ENCODE measurements around the gene MEDAG.
A peak's percentile ranks its signal among the peaks of the same experiment; 100 is the strongest.
"Not testable (repeated sequence)": the region's sequence is repeated elsewhere in the genome, so short reads cannot be mapped to it uniquely, and the experiment has no call there.

The MEDAG gene

DNA sequence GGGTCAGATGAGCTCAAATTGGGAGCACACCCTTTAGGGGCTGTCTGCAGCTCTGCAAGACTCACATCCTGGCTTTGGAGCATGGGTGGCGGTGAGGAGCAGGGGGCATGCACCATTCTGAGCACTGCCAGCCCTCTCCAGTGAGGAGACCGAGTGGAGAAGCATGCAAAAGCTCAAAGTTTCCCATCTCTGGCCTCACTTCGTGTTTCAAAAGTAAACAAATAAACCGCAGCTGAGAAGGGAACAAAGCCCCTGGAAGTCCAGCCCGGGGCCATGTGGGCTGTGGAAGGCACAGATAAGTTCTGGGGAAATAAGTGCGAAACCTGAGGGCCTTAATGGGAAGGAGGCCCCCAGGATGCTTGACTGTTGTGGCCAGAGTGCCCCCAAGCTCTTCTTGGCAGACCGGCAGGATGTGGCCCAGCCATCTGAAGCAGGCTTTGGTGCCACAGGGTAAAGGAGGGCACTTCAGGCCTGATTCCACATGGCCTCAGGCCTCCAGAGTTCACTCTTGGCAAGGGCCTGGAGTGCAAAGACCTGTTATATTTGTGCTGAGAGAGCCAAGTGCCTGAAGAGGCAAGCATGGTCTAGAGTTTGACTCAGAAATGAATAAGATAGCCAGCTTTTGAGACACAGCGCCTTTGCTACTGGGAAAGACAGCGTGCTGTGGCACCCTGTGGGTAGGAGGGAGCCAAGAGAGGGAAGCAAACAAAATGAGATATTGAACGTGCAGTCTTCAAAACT, 1.2 kb downstream of the MEDAG start:
- Histone ChIP-seq H3K4me1 (ENCODE audit: insufficient read depth, low read length) (no peaks in the 10 kb centered on the region), H3K9me3 (ENCODE audit: control insufficient read depth, insufficient read depth, low read length) (no peaks in the 10 kb centered on the region), H3K9ac (ENCODE audit: low read depth, low read length) (peak overlapping the region; percentile 35; the same call in 1 of the 2 replicates), H3K36me3 (ENCODE audit: insufficient read depth, low read length) (no peaks in the 10 kb centered on the region)

DNA sequence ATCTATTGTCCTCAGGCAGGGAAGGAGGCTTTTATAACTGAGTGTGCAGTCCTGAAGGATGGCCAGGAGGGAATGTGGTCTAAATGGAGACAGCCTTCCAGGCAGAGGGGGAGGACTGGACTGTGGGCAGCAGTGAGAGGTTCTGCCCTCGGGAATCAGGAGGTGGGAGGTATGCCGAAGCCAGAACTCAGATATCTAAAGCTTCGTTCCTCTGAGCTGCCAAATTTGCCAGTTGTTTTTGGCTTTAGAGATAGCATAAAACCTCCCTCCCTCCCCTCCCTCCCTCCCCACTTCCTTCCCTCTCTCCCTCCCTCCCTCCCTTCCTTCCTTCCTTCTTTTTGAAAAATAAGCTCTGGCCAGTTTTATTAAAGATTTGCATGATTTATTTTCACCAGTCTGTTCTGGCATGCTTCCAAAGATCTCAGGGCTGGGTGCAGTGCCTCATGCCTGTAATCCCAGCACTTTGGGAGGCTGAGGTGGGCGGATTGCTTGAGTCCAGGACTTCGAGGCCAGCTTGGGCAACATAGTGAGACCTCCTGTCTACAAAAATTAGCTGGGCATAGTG, 2.4 kb downstream of the MEDAG start:
- Histone ChIP-seq H3K9ac (ENCODE audit: low read depth, low read length) (no peak overlapping the region), H3K36me3 (ENCODE audit: insufficient read depth, low read length) (no peaks in the 10 kb centered on the region), H3K4me1 (ENCODE audit: insufficient read depth, low read length) (no peaks in the 10 kb centered on the region), H3K9me3 (ENCODE audit: control insufficient read depth, insufficient read depth, low read length) (no peaks in the 10 kb centered on the region)

DNA sequence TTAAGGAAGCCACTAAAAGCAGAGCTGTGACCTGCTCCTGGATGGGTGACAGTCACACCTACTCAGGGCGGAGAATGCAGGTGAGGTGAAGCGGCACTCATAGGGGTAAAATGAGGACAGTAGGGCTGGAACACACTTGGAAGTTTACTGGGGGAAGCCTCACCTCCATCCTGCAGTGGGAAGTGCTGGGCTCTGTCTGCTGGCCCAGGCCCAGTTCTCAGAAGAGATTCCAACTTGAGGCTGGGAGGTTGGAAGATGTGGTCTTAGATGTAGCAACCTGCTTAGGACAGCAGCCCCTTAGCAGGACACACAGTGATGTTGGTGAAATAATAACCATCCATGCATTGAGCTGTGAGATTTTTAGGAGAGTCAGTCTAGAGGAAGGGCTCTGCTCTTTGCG, 4.6 kb downstream of the MEDAG start:
- no peak overlapping the region for H3K9ac ChIP-seq (ENCODE audit: low read depth, low read length)
- no peaks in the 10 kb centered on the region for H3K4me1 ChIP-seq (ENCODE audit: insufficient read depth, low read length)
- no peaks in the 10 kb centered on the region for H3K36me3 ChIP-seq (ENCODE audit: insufficient read depth, low read length)
- no peaks in the 10 kb centered on the region for H3K9me3 ChIP-seq (ENCODE audit: control insufficient read depth, insufficient read depth, low read length)

DNA sequence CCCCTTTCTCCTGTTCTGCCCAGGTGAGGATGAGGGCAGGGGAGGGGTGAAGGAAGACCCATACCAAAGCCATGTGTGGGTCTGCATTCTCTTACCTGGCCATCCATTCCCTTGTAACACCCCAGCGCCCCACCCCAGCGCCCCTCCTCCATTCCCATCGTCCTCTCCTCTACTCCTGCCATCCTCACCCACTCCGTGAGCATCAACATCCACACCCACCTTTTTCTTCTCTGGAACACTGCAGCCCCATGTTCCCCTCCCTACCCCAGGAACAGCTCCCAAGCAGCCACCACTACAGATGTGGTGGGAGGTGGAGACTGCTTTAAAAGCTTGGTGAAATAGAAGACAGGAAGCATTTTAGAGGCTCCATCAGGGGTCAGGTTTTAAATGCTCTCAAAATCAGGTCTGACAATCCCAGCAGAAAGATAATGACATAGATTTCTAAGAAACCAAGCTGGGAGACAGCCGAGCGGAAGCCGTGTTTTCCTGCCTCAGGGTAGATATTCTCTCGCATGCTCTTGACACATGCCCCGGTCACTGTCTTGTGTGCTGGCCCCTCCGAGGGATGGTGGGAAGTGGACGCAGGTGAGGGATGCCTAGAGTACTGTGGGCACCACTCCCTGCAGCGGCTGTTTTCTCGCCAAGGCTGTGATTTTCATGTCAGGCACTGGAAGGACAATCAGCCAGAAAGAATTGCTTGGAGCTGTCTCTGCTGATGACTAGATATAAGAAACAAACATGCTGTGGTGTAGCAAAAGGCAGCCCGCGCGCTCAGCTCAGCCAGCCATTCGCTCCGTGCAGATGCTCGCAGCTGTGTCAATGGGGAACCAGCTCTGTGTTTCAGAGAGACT, 9.8 kb downstream of the MEDAG start:
- Histone ChIP-seq H3K36me3 (ENCODE audit: insufficient read depth, low read length) (no peaks in the 10 kb centered on the region), H3K9ac (ENCODE audit: low read depth, low read length) (no peak overlapping the region), H3K4me1 (ENCODE audit: insufficient read depth, low read length) (no peaks in the 10 kb centered on the region), H3K9me3 (ENCODE audit: control insufficient read depth, insufficient read depth, low read length) (no peaks in the 10 kb centered on the region)

DNA sequence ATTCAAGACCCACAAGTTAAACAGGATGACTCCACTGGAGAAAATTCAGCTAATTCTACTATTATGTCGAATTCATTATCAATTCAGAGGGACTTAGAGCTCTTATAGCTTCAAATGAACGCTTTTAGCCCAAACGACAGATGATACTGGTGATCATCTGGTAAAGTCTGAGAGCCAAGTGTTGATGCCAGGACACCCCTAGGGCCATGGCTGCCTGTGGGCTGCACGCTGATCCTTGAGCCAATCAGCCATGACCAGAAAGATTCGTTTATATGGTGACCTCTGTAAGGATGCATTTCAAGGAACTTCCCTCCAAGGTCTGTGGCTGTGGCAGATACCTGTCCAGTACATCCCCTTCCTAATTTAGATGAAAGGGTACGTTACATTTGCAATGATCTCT, 10.9 kb downstream of the MEDAG start:
- no peaks in the 10 kb centered on the region for H3K36me3 ChIP-seq (ENCODE audit: insufficient read depth, low read length)
- H3K9ac ChIP-seq (ENCODE audit: low read depth, low read length) = no peak overlapping the region
- H3K4me1 ChIP-seq (ENCODE audit: insufficient read depth, low read length) = no peaks in the 10 kb centered on the region

DNA sequence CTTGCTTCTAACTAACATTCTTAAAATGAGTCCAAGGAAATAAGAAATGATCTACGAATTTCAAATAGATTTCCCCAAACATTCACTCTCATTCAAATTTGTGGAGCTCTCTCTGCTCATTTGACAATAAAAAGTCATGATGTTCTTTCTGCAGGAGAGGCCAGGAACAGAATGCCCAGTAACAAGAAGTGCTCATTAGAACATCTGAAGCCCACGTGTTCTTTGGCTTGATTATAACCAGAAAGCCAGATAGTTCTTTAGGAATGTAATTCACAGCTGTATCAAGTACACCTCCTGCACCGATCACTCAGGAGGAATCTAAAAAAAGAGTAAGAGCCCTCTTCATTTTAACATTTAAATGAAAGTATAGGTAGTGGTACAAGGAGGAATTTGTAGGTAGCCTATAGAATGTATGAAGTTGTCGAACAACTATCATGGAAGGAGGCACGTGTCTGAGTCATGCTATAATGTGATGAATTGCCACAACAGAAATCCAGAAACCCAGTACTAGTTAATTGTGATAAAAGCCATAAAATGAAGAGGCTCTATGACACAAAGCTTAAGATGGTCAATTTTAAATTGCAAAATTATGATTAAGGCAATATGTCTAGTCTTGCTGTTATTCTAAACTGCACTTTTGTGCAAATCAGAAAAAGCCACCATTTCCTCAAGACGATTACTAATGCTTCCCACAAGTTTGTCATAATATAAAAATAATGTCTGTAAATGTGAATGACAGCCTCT, 12.8 kb downstream of the MEDAG start:
- Histone ChIP-seq H3K9me3 (ENCODE audit: control insufficient read depth, insufficient read depth, low read length) (no peaks in the 10 kb centered on the region), H3K4me1 (ENCODE audit: insufficient read depth, low read length) (no peaks in the 10 kb centered on the region), H3K9ac (ENCODE audit: low read depth, low read length) (no peak overlapping the region), H3K36me3 (ENCODE audit: insufficient read depth, low read length) (no peaks in the 10 kb centered on the region)

More for the DNA sequence above, 10.9 kb downstream of the MEDAG start:
- H3K9me3 ChIP-seq (ENCODE audit: control insufficient read depth, insufficient read depth, low read length) = no peaks in the 10 kb centered on the region

DNA sequence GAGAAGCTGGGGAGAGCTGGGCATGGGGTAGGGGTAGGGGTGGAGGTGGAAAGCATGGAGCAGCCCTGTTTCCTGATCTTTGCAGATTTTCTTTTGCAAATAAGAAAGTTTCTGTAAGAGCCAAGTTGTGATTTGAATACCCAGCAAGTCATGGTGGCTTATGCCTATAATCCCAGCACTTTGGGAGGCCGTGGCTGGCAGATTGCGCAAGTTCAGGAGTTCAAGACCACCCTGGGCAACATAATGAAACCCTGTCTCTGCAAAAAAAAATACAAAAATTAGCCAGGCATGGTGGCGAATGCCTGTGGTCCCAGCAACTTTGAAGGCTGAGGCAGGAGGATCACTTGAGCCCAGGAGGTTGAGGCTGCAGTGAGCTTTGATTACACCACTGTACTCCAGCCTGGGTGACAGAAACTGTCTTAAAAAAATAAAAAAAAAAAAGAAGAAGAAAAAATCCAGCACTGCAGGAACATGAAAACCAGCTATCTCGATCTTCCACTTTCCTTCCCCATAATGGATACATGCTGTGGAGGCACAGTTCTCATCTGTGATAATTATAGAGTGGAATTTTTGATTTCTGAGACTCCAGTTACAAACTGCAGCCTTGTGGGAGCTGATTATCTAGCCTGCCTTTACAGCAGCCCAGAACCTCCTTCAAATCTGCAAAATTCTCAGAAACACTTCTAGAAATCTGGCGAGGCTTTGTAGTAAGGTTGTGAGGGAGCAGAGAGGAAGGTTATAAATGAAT, 14.3 kb downstream of the MEDAG start:
- H3K9me3 ChIP-seq (ENCODE audit: control insufficient read depth, insufficient read depth, low read length) = no peaks in the 10 kb centered on the region
- H3K4me1 ChIP-seq (ENCODE audit: insufficient read depth, low read length) = no peaks in the 10 kb centered on the region
- H3K36me3 ChIP-seq (ENCODE audit: insufficient read depth, low read length) = no peaks in the 10 kb centered on the region
- no peak overlapping the region for H3K9ac ChIP-seq (ENCODE audit: low read depth, low read length)

DNA sequence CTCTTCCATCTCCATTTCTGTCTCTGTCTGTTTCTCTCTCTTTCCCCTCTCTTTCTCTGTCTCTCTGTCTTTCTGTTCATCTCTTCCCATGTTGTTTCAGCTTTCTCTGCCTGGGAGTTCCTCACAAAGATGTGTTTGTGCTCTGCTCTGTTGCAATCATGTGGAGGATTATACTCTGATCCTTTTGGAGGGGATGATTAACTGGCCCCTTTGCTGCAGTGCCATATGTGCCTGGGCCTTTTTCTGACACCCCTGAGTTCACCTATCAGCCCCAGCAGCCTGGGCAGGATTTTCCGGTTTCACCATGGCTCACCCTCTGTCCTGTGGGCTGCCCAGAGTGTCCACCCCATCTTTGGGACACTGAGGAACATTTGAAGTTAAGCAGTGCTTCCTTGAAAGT, 17.3 kb downstream of the MEDAG start:
- H3K4me1 ChIP-seq (ENCODE audit: insufficient read depth, low read length) = no peaks in the 10 kb centered on the region
- no peaks in the 10 kb centered on the region for H3K36me3 ChIP-seq (ENCODE audit: insufficient read depth, low read length)
- H3K9ac ChIP-seq (ENCODE audit: low read depth, low read length) = no peak overlapping the region
- no peaks in the 10 kb centered on the region for H3K9me3 ChIP-seq (ENCODE audit: control insufficient read depth, insufficient read depth, low read length)

DNA sequence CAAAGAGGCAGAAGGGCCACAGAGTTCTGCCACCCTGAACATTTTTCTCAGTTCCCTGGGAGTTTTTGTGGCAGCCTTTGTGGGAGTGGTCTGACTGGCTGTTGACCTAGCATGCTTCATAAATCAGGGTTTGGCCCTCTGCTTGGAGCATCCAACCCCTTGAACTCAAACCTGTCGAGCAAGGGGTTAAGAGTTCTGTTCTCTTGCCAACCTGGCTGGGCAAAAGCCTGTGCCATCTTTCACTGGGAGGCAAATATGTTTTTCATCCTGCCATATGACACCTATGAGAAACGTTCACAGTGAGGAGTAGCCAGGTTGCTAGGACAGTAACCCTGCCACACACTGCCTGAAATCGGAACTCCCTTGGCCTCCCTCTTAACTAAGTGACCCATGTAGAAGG, 18.6 kb downstream of the MEDAG start:
- Histone ChIP-seq H3K9me3 (ENCODE audit: control insufficient read depth, insufficient read depth, low read length) (no peaks in the 10 kb centered on the region), H3K9ac (ENCODE audit: low read depth, low read length) (no peak overlapping the region), H3K36me3 (ENCODE audit: insufficient read depth, low read length) (no peaks in the 10 kb centered on the region), H3K4me1 (ENCODE audit: insufficient read depth, low read length) (peaks cover 6% of the 10 kb centered on the region; the same call in 1 of the 2 replicates)

DNA sequence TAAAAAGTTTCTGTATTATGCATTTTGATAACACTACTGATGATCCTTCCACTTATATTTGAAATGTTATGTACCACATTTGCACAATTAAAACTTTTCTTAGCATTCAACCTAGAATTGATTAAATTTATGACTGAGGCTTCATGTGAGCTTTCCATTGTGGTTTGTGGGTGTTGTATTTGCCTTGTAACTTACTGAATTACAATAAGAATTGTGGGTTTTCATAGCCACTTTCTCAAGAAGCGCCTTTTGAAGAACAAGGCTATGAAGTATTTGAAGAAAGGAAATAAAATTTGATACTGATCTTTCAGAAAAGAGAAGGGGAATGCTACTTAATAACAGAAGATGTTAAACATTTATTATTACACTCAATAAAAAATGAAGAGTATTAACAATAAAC, 19.4 kb downstream of the MEDAG start:
- Histone ChIP-seq H3K9ac (ENCODE audit: low read depth, low read length) (no peak overlapping the region), H3K4me1 (ENCODE audit: insufficient read depth, low read length) (peaks cover 6% of the 10 kb centered on the region; the same call in 1 of the 2 replicates), H3K36me3 (ENCODE audit: insufficient read depth, low read length) (no peaks in the 10 kb centered on the region), H3K9me3 (ENCODE audit: control insufficient read depth, insufficient read depth, low read length) (no peaks in the 10 kb centered on the region)

DNA sequence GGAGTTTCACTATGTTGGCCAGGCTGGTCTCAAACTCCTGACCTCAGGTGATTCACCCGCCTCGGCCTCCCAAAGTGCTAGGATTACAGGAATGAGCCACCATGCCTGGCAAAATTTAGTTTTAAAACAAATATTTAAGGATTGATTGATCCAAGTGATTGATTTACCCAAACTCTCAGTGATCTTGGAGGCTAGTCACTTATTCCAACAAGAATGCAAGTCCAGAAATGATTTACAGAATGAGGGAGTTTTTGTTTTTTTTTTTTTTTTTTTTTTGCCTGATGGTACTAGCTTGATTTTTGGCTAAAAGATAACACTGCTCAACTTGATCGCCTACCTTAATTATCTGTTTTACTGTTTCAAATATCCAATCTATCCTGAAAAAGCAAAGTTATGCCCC, 20.7 kb downstream of the MEDAG start:
- no peaks in the 10 kb centered on the region for H3K36me3 ChIP-seq (ENCODE audit: insufficient read depth, low read length)
- H3K4me1 ChIP-seq (ENCODE audit: insufficient read depth, low read length) = peaks cover 6% of the 10 kb centered on the region; the same call in 1 of the 2 replicates
- H3K9ac ChIP-seq (ENCODE audit: low read depth, low read length) = no peak overlapping the region
- no peaks in the 10 kb centered on the region for H3K9me3 ChIP-seq (ENCODE audit: control insufficient read depth, insufficient read depth, low read length)

DNA sequence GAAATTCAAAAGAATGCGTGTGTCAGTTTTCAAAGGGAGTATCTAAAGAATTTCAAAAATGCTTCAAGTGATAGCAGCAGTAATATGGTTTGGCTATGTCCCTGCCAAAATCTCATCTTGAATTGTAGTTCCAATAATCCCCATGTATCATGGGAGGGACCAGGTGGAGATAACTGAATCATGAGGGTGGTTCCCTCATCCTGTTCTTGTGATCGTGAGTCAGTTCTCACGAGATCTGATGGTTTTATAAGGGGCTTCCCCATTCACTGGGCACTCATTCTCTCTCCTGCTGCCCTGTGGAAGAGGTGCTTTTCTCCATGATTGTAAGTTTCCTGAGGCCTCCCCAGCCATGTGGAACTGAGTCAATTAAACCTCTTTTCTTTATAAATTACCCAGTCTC, 21.1 kb downstream of the MEDAG start:
- H3K36me3 ChIP-seq (ENCODE audit: insufficient read depth, low read length); H3K9ac ChIP-seq (ENCODE audit: low read depth, low read length); H3K4me1 ChIP-seq (ENCODE audit: insufficient read depth, low read length); H3K9me3 ChIP-seq (ENCODE audit: control insufficient read depth, insufficient read depth, low read length): not testable (repeated sequence)

DNA sequence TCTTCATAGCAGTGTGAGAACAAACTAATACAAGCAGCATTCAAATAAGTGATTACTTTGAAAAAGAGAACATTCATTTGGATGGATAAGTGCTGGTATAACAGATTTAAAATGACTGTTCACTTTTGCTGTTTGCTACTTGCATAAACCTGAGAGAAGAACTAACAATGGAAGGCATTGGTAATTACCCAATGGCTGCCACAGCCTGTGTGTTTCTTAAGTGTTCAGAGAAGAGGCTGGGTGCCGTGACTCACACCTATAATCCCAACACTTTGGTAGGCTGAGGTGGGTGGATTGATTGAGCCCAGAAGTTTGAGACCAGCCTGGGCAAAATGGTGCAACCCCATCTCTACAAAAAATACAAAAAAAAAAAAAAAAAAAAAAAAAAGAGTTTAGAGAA, 21.5 kb downstream of the MEDAG start:
- Histone ChIP-seq H3K36me3 (ENCODE audit: insufficient read depth, low read length) (no peaks in the 10 kb centered on the region), H3K9ac (ENCODE audit: low read depth, low read length) (no peak overlapping the region), H3K4me1 (ENCODE audit: insufficient read depth, low read length) (peaks cover 6% of the 10 kb centered on the region; the same call in 1 of the 2 replicates), H3K9me3 (ENCODE audit: control insufficient read depth, insufficient read depth, low read length) (no peaks in the 10 kb centered on the region)

DNA sequence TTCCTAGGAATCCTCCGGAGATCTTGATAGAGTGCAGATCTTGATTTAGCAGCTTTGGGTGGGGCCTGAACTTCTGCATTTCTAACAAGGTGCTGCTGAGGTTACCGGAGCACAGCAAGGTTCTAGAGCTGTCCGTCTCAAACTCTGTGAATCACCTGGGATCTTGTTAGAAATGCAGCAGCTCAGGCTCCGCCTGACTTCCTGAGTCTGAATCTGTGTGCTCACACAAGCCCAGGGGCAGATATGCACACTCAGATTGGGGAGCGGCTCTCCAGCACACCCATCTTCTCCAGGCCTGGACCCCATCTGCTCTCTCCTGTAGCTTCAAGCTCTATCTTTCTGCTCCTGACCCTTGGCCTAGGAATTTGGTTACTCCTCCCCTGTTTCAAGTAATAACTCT, 22.9 kb downstream of the MEDAG start:
- Histone ChIP-seq H3K36me3 (ENCODE audit: insufficient read depth, low read length) (no peaks in the 10 kb centered on the region), H3K9me3 (ENCODE audit: control insufficient read depth, insufficient read depth, low read length) (no peaks in the 10 kb centered on the region), H3K4me1 (ENCODE audit: insufficient read depth, low read length) (peaks cover 15% of the 10 kb centered on the region; the same call in 1 of the 2 replicates), H3K9ac (ENCODE audit: low read depth, low read length) (no peak overlapping the region)

All from ES-I3 (cell line).